Heart right ventricle (tissue), 16 donors: Measurements from ENCODE around the gene CTNNA1. TPM values are rescaled to one million over a fixed set of nuclear protein-coding genes. Genes with fewer than 3 reads are reported as not detected.

Experiments used
- ATAC-seq, 8 donors: fragments of 200-7000 bp; cut with Tn5 transposase; one replicate each; pipeline ENCODE4 v1.9.1; 2020; ENCODE audit warnings: mild to moderate bottlenecking in 8 of 8, moderate library complexity in 8 of 8, moderate number of reproducible peaks in 1 of 8
- DNase-seq, 2 donors: peaks; one replicate each; pipeline ENCODE4 v3.0.0-alpha.2; 2020
- H3K27ac ChIP-seq, 10 donors: fragments of 200-600 bp; sonication (generic) in 2 of 10; one replicate each; pipeline versions ENCODE4 v1.5.0 to v1.8.0; 2020 to 2022; ENCODE audit warnings: mild to moderate bottlenecking in 3 of 10
- H3K27me3 ChIP-seq, 7 donors: fragments of 200-600 bp; one replicate each; pipeline ENCODE4 v1.8.0; 2021 to 2022; ENCODE audit warnings: mild to moderate bottlenecking in 2 of 7
- H3K36me3 ChIP-seq, 9 donors: fragments of 200-600 bp; sonication (generic) in 1 of 9; one replicate each; pipeline versions ENCODE4 v1.5.0 to v1.8.0; 2020 to 2022; ENCODE audit warnings: mild to moderate bottlenecking in 2 of 9
- H3K4me1 ChIP-seq, 9 donors: fragments of 200-600 bp; sonication (generic) in 1 of 9; one replicate each; pipeline versions ENCODE4 v1.5.0 to v1.8.0; 2020 to 2022; ENCODE audit warnings: mild to moderate bottlenecking in 4 of 9
- H3K4me3 ChIP-seq, 10 donors: fragments of 200-600 bp; sonication (generic) in 2 of 10; one replicate each; pipeline versions ENCODE4 v1.5.0 to v1.8.0; 2020 to 2022; ENCODE audit warnings: mild to moderate bottlenecking in 7 of 10, moderate library complexity in 2 of 10
- H3K9me3 ChIP-seq, 11 donors: fragments of 200-600 bp in 10 of 11; sonication (generic) in 2 of 11; one replicate each; pipeline versions ENCODE4 v1.5.0 to v1.8.0; 2013 to 2022; ENCODE audit warnings: mild to moderate bottlenecking in 2 of 11, control low read depth in 1 of 11, moderate library complexity in 1 of 11
- CTCF ChIP-seq, 9 donors: fragments of 200-600 bp; sonication (generic) in 2 of 9; IDR thresholded peaks; one replicate each; pipeline versions ENCODE4 v1.5.0 to v1.8.0; 2021 to 2022; ENCODE audit warnings: antibody characterized with exemption in 9 of 9, mild to moderate bottlenecking in 5 of 9, moderate library complexity in 1 of 9
- WGBS, 2 donors: extraction: QIAGEN DNeasy Blood & Tissue Kit; methylation state at CpG; one replicate each; pipeline ENCODE4 v1.1.7; 2013; ENCODE audit warnings: inconsistent platforms in 1 of 2; 5-methylcytosine and 5-hydroxymethylcytosine counted together
- intact Hi-C, 10 donors: fragments of 100-400 bp; cut with DNase I; formaldehyde crosslinking; loops; one replicate each; pipeline versions ENCODE4 v1.11.1 to v1.14.2; 2022
- polyA plus RNA-seq, 2 donors: library from polyadenylated mRNA; stranded (reverse); fragments of 200-250 nt; gene quantifications; one replicate each; pipeline ENCODE4 v1.2.3, GENCODE V29; 2013
- total RNA-seq, 10 donors: library from RNA; stranded (reverse); fragmentation: NEBNext Ultra II Directional in 3 of 10; extraction: Animal tissue kit (Norgen Biotek cat#: 25700) in 3 of 10; gene quantifications; one replicate each; pipeline versions ENCODE4 v1.2.1 to v1.2.4, GENCODE V29; 2021 to 2023
- donor health status: Arrhythmogenic right ventricular cardiomyopathy.
- donor health status: ischemic (EF 13 %, LVEDD 7.1; RV severe dilation, severe dysfunction).
- donor health status: healthy with polysubstance abuse.
- donor health status: DM: no; HTN: yes; CAD: no.
- donor health status: DM: no; HTN: no; CAD: no.
- donor health status: ischemic (EF 25% LVEDD 6.9; RV normal size, moderate dysfunction).
- donor health status: ischemic (EF 25% LVEDD 5.7; RV mildly dilated, moderate dysfunction).
- donor health status: healthy.
- donor health status: DM: yes; HTN: yes; CAD: no.
- donor health status: Ischemic cardiomyopathy.
- donor health status: ischemic (EF 35%, LVEDD 5.7; RV mildly dilated, moderate dysfunction).
- donor health status: nonischemic (EF 11% LVEDD 7.7; RV severe dilation, severe dysfunction).
- donor health status: DM: yes; HTN: yes; CAD: no.
- donor health status: PGD.
- donor health status: ischemic (EF 29% LVEDD 5.4; RV normal size, mild dysfunction).
- donor health status: nonischemic (EF 23%, LVEDD 6.1; RV moderate dilation, normal function).

The CTNNA1 gene
- total and polyA plus RNA-seq, 12 donors: 128 to 416 (median 379) TPM

GRCh38 chr5:138933522-138934290 is 180.5 kb downstream of the CTNNA1 start:
- no peak for DNase-seq
- no peak overlapping the region for H3K4me3 ChIP-seq
- no peaks in the 10 kb centered on the region for H3K9me3 ChIP-seq
- intact Hi-C loops: no loop called here
- H3K4me1 ChIP-seq: peaks cover 0 to 42% (median 25%) of the 10 kb centered on the region in 9 donors
- TF ChIP-seq CTCF (IDR thresholded peaks at IDR 0.05): no peak
- peak overlapping the region in 1 of 10 donors; percentile 30 for H3K27ac ChIP-seq
- H3K36me3 ChIP-seq: peaks cover 0 to 79% (median 48%) of the 10 kb centered on the region in 9 donors
- 83 to 88% methylated on average over 18 of the region's 18 CpGs for WGBS, 2 donors
- ATAC-seq: no peak
- H3K27me3 ChIP-seq: no peaks in the 10 kb centered on the region

- peaks cover 0 to 66% (median 42%) of the 10 kb centered on the region in 9 donors for H3K36me3 ChIP-seq
- DNase-seq: no peak
- H3K27ac ChIP-seq: no peak overlapping the region
- no peaks in the 10 kb centered on the region for H3K9me3 ChIP-seq
- no peaks in the 10 kb centered on the region for H3K27me3 ChIP-seq
- no peak for TF ChIP-seq CTCF (IDR thresholded peaks at IDR 0.05)
- ATAC-seq: no peak
- H3K4me1 ChIP-seq: peaks cover 0 to 29% (median 17%) of the 10 kb centered on the region in 9 donors
- H3K4me3 ChIP-seq: no peak overlapping the region
- intact Hi-C loops: no loop called here
- 89 to 91% methylated on average over 12 of the region's 12 CpGs for WGBS, 2 donors
Measured at GRCh38 chr5:138934971-138935370, 181.7 kb downstream of the CTNNA1 start.

- ATAC-seq (no peak), DNase-seq (no peak)
- H3K36me3 ChIP-seq: peaks cover 0 to 62% (median 37%) of the 10 kb centered on the region in 9 donors
- H3K4me3 ChIP-seq: no peak overlapping the region
- H3K9me3 ChIP-seq: no peaks in the 10 kb centered on the region
- H3K27me3 ChIP-seq: no peaks in the 10 kb centered on the region
- no peak for TF ChIP-seq CTCF (IDR thresholded peaks at IDR 0.05)
- H3K4me1 ChIP-seq: peaks cover 0 to 24% (median 17%) of the 10 kb centered on the region in 9 donors
- peak overlapping the region in 1 of 10 donors; percentile 51 for H3K27ac ChIP-seq
- intact Hi-C loops: no loop called here
- 83 to 85% methylated on average over 10 of the region's 10 CpGs for WGBS, 2 donors
Measured at GRCh38 chr5:138935466-138935865, 182.2 kb downstream of the CTNNA1 start.

GRCh38 chr5:138936225-138936967 is 183.2 kb downstream of the CTNNA1 start:
- intact Hi-C loops: no loop called here
- ATAC-seq (peak in 7 of 8 donors; percentile 33 to 81 (median 57)), DNase-seq (no peak)
- peak overlapping the region in 9 of 10 donors; percentile 7 to 71 (median 42) for H3K27ac ChIP-seq
- WGBS, 2 donors: 72 to 77% methylated on average over 22 of the region's 22 CpGs
- TF ChIP-seq CTCF (IDR thresholded peaks at IDR 0.05): no peak
- H3K36me3 ChIP-seq: peaks cover 0 to 52% (median 27%) of the 10 kb centered on the region in 9 donors
- H3K4me1 ChIP-seq: peaks cover 0 to 23% (median 17%) of the 10 kb centered on the region in 9 donors
- no peaks in the 10 kb centered on the region for H3K9me3 ChIP-seq
- H3K4me3 ChIP-seq: no peak overlapping the region
- H3K27me3 ChIP-seq: no peaks in the 10 kb centered on the region
